WTC11 (cell line): Measurements from ENCODE around the gene PPARD. TPM values are rescaled to one million over a fixed set of nuclear protein-coding genes. Genes with fewer than 3 reads are reported as not detected.

Experiments
- ATAC-seq: fragments of 200-7000 bp; cut with Tn5 transposase; 2 replicates; pipeline ENCODE4 v1.10.0; 2021; ENCODE audit warnings: mild to moderate bottlenecking, moderate library complexity
- CTCF ChIA-PET: fragments of 300-600 bp; sonication (Branson Sonifier 250); formaldehyde crosslinking; loops from one replicate; lab custom pipeline; 2021; ENCODE audit warnings: antibody characterized with exemption; lab: Charles Lee
- POLR2A ChIA-PET: fragments of 350-600 bp; sonication (Branson Sonifier 250); formaldehyde crosslinking; loops from one replicate; lab custom pipeline; 2021; ENCODE audit warnings: antibody characterized with exemption; lab: Charles Lee
- DNase-seq: peaks from one replicate; pipeline ENCODE4 v3.0.0; 2021; ENCODE audit warnings: low spot score
- H3K27ac Mint-ChIP-seq: 2 replicates; pipeline ENCODE4 v1.8.0; 2021; ENCODE audit warnings: mixed read lengths
- H3K27me3 Mint-ChIP-seq: 2 replicates; pipeline ENCODE4 v1.8.0; 2021; ENCODE audit warnings: low read depth, mild to moderate bottlenecking, moderate library complexity, mixed read lengths
- H3K36me3 Mint-ChIP-seq: 2 replicates; pipeline ENCODE4 v1.8.0; 2021; ENCODE audit warnings: mixed read lengths
- H3K4me1 Mint-ChIP-seq: 2 replicates; pipeline ENCODE4 v1.8.0; 2022; ENCODE audit warnings: mixed read lengths
- H3K4me3 Mint-ChIP-seq: 2 replicates; pipeline ENCODE4 v1.8.0; 2021; ENCODE audit warnings: mild to moderate bottlenecking, moderate library complexity, mixed read lengths
- H3K9me3 Mint-ChIP-seq: 2 replicates; pipeline ENCODE4 v1.8.0; 2021; ENCODE audit warnings: mixed read lengths
- CREB1 ChIP-seq: sonication (generic); formaldehyde crosslinking; IDR thresholded peaks from 2 replicates; pipeline ENCODE4 v1.8.0; 2023; ENCODE audit warnings: mild to moderate bottlenecking, missing genetic modification reagents
- ELF4 ChIP-seq: sonication (generic); formaldehyde crosslinking; IDR thresholded peaks from 2 replicates; pipeline ENCODE4 v1.8.1; 2022; ENCODE audit warnings: low read depth, mild to moderate bottlenecking, moderate library complexity, missing genetic modification reagents
- ETV6 ChIP-seq: sonication (generic); formaldehyde crosslinking; IDR thresholded peaks from 2 replicates; pipeline ENCODE4 v1.8.1; 2022; ENCODE audit warnings: mild to moderate bottlenecking, missing genetic modification reagents
- FOXJ3 ChIP-seq: sonication (generic); formaldehyde crosslinking; IDR thresholded peaks from 2 replicates; pipeline ENCODE4 v1.9.0; 2021; ENCODE audit warnings: missing genetic modification reagents, mild to moderate bottlenecking, borderline replicate concordance
- GRHL2 ChIP-seq: fragments of 250-450 bp; sonication (Bioruptor Pico); IDR thresholded peaks from 2 replicates; pipeline ENCODE4 v1.8.0; 2022; ENCODE audit warnings: mild to moderate bottlenecking, moderate library complexity; ENCODE audit not compliant: insufficient replicate concordance, severe bottlenecking
- GTF2I ChIP-seq: fragments of 250-450 bp; sonication (Bioruptor Pico); conservative IDR thresholded peaks from 2 replicates; pipeline ENCODE4 v1.4.0; 2021; ENCODE audit warnings: mild to moderate bottlenecking
- IRF2 ChIP-seq: sonication (generic); formaldehyde crosslinking; IDR thresholded peaks from 2 replicates; pipeline ENCODE4 v1.8.0; 2022; ENCODE audit warnings: low read depth, missing genetic modification reagents, borderline replicate concordance
- JUN ChIP-seq: sonication (generic); formaldehyde crosslinking; IDR thresholded peaks from 2 replicates; pipeline ENCODE4 v1.8.0; 2023; ENCODE audit warnings: mild to moderate bottlenecking, missing genetic modification reagents
- MLX ChIP-seq: sonication (generic); formaldehyde crosslinking; IDR thresholded peaks from 2 replicates; pipeline ENCODE4 v1.8.1; 2023; ENCODE audit warnings: mild to moderate bottlenecking, missing genetic modification reagents, moderate library complexity
- NR3C1 ChIP-seq: sonication (generic); formaldehyde crosslinking; conservative IDR thresholded peaks from 2 replicates; pipeline ENCODE4 v1.8.1; 2023; ENCODE audit warnings: low read depth, mild to moderate bottlenecking, missing genetic modification reagents
- PREB ChIP-seq: sonication (generic); formaldehyde crosslinking; IDR thresholded peaks from 2 replicates; pipeline ENCODE4 v1.8.1; 2022; ENCODE audit warnings: mild to moderate bottlenecking, missing genetic modification reagents, moderate library complexity, borderline replicate concordance
- RORB ChIP-seq: fragments of 250-450 bp; sonication (Bioruptor Pico); IDR thresholded peaks from 2 replicates; pipeline ENCODE4 v1.9.0; 2021; ENCODE audit warnings: mild to moderate bottlenecking
- ZMAT4 ChIP-seq: fragments of 250-450 bp; sonication (Bioruptor Pico); IDR thresholded peaks from 2 replicates; pipeline ENCODE4 v1.9.0; 2021; ENCODE audit warnings: mild to moderate bottlenecking
- ZNF317 ChIP-seq: sonication (generic); formaldehyde crosslinking; IDR thresholded peaks from 2 replicates; pipeline ENCODE4 v1.8.1; 2023; ENCODE audit warnings: low read depth, mild to moderate bottlenecking, moderate library complexity, missing genetic modification reagents, borderline replicate concordance
- ZNF512 ChIP-seq: sonication (generic); formaldehyde crosslinking; IDR thresholded peaks from 2 replicates; pipeline ENCODE4 v1.8.1; 2022; ENCODE audit warnings: missing genetic modification reagents, borderline replicate concordance
- total RNA-seq: library from RNA; stranded (reverse); gene quantifications from 3 replicates; pipeline ENCODE4 v1.2.3, GENCODE V29; 2021
- TF ChIP-seq, protein P1 (sequence below): sonication (generic); formaldehyde crosslinking; IDR thresholded peaks from 2 replicates; pipeline ENCODE4 v1.8.1; 2023; ENCODE audit warnings: mild to moderate bottlenecking, missing genetic modification reagents, borderline replicate concordance

Gene PPARD
- total RNA-seq, 1 experiment from 2014 or later, result 14.7 TPM

GRCh38 chr6:35358086-35358485 lies 15.7 kb downstream of the PPARD start (continued):
- TF ChIP-seq ELF4 (CRISPR knock-in tag) (no peak), CREB1 (no peak), ZNF317 (CRISPR knock-in tag) (no peak)

GRCh38 chr6:35359346-35359743 lies 17.0 kb downstream of the PPARD start:
- no peak for DNase-seq
- no peak for ATAC-seq
- ChIA-PET POLR2A (no interaction called here), CTCF (no interaction called here)
- TF ChIP-seq IRF2 (CRISPR knock-in tag) (no peak), MLX (CRISPR knock-in tag) (no peak), ELF4 (CRISPR knock-in tag) (no peak)
- Mint-ChIP-seq H3K4me1 (peaks cover 36% of the 10 kb centered on the region), H3K27ac (peak overlapping the region; percentile 64), H3K36me3 (peaks cover 18% of the 10 kb centered on the region), H3K9me3 (no peaks in the 10 kb centered on the region), H3K27me3 (no peaks in the 10 kb centered on the region), H3K4me3 (no peak overlapping the region)

- POLR2A ChIA-PET, result no interaction called here
- Mint-ChIP-seq H3K36me3 (peaks cover 13% of the 10 kb centered on the region), H3K9me3 (no peaks in the 10 kb centered on the region), H3K27ac (peak overlapping the region; percentile 64), H3K27me3 (no peaks in the 10 kb centered on the region), H3K4me3 (0 out of 2 replicates have a peak overlapping the region, but pooled peaks have one; percentile 17), H3K4me1 (peaks cover 36% of the 10 kb centered on the region)
- DNase-seq, result no peak
- CTCF ChIA-PET, result interaction anchor here (1.7 to 2.3 kb wide), 2 partner anchors 18 to 55 kb away, joined by 11 to 15 read pairs; partner anchors contain the start of gene PPARD
- no peak; the same call in 1 of the 2 replicates for ATAC-seq
- TF ChIP-seq ZMAT4 (CRISPR knock-in tag) (no peak), NR3C1 (CRISPR knock-in tag) (no peak), ZNF512 (no peak), GRHL2 (CRISPR knock-in tag) (no peak), PREB (CRISPR knock-in tag) (no peak), FOXJ3 (CRISPR knock-in tag) (no peak), RORB (no peak), GTF2I (CRISPR knock-in tag) (no peak), ETV6 (CRISPR knock-in tag) (no peak), JUN (CRISPR knock-in tag) (no peak), IRF2 (CRISPR knock-in tag) (no peak)
- TF ChIP-seq, protein P1, sequence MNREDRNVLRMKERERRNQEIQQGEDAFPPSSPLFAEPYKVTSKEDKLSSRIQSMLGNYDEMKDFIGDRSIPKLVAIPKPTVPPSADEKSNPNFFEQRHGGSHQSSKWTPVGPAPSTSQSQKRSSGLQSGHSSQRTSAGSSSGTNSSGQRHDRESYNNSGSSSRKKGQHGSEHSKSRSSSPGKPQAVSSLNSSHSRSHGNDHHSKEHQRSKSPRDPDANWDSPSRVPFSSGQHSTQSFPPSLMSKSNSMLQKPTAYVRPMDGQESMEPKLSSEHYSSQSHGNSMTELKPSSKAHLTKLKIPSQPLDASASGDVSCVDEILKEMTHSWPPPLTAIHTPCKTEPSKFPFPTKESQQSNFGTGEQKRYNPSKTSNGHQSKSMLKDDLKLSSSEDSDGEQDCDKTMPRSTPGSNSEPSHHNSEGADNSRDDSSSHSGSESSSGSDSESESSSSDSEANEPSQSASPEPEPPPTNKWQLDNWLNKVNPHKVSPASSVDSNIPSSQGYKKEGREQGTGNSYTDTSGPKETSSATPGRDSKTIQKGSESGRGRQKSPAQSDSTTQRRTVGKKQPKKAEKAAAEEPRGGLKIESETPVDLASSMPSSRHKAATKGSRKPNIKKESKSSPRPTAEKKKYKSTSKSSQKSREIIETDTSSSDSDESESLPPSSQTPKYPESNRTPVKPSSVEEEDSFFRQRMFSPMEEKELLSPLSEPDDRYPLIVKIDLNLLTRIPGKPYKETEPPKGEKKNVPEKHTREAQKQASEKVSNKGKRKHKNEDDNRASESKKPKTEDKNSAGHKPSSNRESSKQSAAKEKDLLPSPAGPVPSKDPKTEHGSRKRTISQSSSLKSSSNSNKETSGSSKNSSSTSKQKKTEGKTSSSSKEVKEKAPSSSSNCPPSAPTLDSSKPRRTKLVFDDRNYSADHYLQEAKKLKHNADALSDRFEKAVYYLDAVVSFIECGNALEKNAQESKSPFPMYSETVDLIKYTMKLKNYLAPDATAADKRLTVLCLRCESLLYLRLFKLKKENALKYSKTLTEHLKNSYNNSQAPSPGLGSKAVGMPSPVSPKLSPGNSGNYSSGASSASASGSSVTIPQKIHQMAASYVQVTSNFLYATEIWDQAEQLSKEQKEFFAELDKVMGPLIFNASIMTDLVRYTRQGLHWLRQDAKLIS (CRISPR knock-in tag), result no peak
- TF ChIP-seq, all 79 proteins: peak for 0
These were observed 17.5 kb downstream of the PPARD start for GRCh38 chr6:35359744-35360348.
